Measurements from ENCODE around the gene SMARCAL1. TPM values are rescaled to one million over a fixed set of nuclear protein-coding genes. Genes with fewer than 3 reads are reported as not detected.

Gene SMARCAL1
- total and polyA plus RNA-seq, 2 of the 13 experiments (the other 11 are each of a cell fraction or from before 2014, with no cell fraction given): 12.7 to 21.3 TPM

DNA sequence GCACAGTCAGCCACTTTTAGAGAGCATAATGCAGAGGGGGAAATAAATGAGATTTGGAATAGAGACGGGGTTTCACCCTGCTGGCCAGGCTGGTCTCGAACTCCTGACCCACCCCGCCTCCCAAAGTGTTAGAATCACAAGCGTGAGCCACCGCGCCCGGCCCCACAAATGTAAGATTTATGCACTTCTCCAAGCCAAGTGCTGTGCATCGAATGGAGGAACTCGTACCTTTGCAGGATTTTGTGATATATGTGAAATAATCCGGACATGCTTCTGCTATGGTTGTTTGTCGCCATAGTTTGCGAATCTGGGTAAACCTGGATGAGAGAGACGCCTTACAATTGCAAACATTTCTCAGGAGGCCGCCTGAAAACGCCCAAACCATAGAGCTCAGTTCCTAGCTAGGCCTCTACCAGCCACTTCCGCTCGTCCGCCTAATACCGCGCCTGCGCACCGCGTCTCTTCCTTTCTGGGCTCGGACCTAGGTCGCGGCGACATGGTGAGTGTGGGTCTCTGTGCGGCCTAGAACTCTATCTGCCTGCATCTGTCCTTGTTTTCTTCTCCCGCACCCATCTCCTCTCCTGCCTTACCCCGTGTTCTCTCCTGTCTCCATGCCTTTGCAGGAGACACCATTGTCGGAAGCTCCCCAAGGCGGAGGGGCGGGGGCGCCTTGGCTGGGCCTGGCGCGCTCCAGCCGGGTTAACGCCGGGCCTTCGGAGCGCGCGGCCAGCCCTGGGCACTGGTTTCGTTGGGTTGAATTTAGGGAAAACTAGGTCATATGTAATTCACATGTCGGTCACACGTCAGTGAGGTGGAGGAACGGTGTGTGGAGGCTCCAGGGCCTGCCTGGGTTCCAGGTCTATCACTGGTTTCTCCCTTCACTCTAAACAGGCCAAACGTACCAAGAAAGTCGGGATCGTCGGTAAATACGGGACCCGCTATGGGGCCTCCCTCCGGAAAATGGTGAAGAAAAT, 86.4 kb downstream of the SMARCAL1 start, which contains the start of gene RPL37A (continued):
- TF ChIP-seq, protein P1, sequence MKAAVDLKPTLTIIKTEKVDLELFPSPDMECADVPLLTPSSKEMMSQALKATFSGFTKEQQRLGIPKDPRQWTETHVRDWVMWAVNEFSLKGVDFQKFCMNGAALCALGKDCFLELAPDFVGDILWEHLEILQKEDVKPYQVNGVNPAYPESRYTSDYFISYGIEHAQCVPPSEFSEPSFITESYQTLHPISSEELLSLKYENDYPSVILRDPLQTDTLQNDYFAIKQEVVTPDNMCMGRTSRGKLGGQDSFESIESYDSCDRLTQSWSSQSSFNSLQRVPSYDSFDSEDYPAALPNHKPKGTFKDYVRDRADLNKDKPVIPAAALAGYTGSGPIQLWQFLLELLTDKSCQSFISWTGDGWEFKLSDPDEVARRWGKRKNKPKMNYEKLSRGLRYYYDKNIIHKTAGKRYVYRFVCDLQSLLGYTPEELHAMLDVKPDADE (CRISPR knock-in tag; IDR thresholded peaks at IDR 0.05): peak; percentile 26
- TF ChIP-seq, protein P2, sequence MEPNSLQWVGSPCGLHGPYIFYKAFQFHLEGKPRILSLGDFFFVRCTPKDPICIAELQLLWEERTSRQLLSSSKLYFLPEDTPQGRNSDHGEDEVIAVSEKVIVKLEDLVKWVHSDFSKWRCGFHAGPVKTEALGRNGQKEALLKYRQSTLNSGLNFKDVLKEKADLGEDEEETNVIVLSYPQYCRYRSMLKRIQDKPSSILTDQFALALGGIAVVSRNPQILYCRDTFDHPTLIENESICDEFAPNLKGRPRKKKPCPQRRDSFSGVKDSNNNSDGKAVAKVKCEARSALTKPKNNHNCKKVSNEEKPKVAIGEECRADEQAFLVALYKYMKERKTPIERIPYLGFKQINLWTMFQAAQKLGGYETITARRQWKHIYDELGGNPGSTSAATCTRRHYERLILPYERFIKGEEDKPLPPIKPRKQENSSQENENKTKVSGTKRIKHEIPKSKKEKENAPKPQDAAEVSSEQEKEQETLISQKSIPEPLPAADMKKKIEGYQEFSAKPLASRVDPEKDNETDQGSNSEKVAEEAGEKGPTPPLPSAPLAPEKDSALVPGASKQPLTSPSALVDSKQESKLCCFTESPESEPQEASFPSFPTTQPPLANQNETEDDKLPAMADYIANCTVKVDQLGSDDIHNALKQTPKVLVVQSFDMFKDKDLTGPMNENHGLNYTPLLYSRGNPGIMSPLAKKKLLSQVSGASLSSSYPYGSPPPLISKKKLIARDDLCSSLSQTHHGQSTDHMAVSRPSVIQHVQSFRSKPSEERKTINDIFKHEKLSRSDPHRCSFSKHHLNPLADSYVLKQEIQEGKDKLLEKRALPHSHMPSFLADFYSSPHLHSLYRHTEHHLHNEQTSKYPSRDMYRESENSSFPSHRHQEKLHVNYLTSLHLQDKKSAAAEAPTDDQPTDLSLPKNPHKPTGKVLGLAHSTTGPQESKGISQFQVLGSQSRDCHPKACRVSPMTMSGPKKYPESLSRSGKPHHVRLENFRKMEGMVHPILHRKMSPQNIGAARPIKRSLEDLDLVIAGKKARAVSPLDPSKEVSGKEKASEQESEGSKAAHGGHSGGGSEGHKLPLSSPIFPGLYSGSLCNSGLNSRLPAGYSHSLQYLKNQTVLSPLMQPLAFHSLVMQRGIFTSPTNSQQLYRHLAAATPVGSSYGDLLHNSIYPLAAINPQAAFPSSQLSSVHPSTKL (CRISPR knock-in tag; IDR thresholded peaks at IDR 0.05): peak; percentile 66; the same call in 1 of the 2 replicates
- TF ChIP-seq ZNF879 (CRISPR knock-in tag; IDR thresholded peaks at IDR 0.05) (peak; percentile 75; the same call in 1 of the 2 replicates), ZNF749 (CRISPR knock-in tag; IDR thresholded peaks at IDR 0.05; ENCODE audit: borderline replicate concordance) (peak; percentile 92; the same call in 1 of the 2 replicates), SAFB2 (CRISPR knock-in tag; IDR thresholded peaks at IDR 0.05; ENCODE audit: borderline replicate concordance, low read depth) (peak; percentile 56; the same call in 1 of the 2 replicates), ZNF232 (CRISPR knock-in tag; IDR thresholded peaks at IDR 0.05; ENCODE audit: borderline replicate concordance) (peak; percentile 92; the same call in 1 of the 2 replicates), CHD2 (IDR thresholded peaks at IDR 0.05; ENCODE audit: low read depth, low read length) (no peak), U2AF2 (IDR thresholded peaks at IDR 0.05; ENCODE audit: low read depth, low read length) (peak; percentile 71; the same call in 1 of the 2 replicates), ARNT2 (CRISPR knock-in tag; IDR thresholded peaks at IDR 0.05; ENCODE audit: low read depth) (peak; percentile 94), MXI1 (IDR thresholded peaks at IDR 0.05; ENCODE audit: borderline replicate concordance, low read depth, low read length) (peak; percentile 82; the same call in 2 of the 3 replicates), ZNF121 (CRISPR knock-in tag; IDR thresholded peaks at IDR 0.05) (peak; percentile 33; the same call in 1 of the 2 replicates), TGIF2 (CRISPR knock-in tag; IDR thresholded peaks at IDR 0.05) (peak; percentile 94), ZNF451 (CRISPR knock-in tag; IDR thresholded peaks at IDR 0.05) (peak; percentile 96), GATA4 (IDR thresholded peaks at IDR 0.05; ENCODE audit: borderline replicate concordance, low read depth) (peak; percentile 92), ZNF589 (CRISPR knock-in tag; conservative IDR thresholded peaks at IDR 0.05) (peak; percentile 79; the same call in 1 of the 2 replicates)
- TF ChIP-seq, protein P3, sequence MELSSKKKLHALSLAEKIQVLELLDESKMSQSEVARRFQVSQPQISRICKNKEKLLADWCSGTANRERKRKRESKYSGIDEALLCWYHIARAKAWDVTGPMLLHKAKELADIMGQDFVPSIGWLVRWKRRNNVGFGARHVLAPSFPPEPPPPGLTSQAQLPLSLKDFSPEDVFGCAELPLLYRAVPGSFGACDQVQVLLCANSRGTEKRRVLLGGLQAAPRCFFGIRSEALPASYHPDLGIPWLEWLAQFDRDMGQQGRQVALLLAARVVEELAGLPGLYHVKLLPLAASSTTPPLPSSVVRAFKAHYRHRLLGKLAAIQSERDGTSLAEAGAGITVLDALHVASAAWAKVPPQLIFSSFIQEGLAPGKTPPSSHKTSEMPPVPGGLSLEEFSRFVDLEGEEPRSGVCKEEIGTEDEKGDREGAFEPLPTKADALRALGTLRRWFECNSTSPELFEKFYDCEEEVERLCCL (CRISPR knock-in tag; IDR thresholded peaks at IDR 0.05; ENCODE audit: borderline replicate concordance): peak; percentile 74; the same call in 1 of the 2 replicates
- TF ChIP-seq, protein P4, sequence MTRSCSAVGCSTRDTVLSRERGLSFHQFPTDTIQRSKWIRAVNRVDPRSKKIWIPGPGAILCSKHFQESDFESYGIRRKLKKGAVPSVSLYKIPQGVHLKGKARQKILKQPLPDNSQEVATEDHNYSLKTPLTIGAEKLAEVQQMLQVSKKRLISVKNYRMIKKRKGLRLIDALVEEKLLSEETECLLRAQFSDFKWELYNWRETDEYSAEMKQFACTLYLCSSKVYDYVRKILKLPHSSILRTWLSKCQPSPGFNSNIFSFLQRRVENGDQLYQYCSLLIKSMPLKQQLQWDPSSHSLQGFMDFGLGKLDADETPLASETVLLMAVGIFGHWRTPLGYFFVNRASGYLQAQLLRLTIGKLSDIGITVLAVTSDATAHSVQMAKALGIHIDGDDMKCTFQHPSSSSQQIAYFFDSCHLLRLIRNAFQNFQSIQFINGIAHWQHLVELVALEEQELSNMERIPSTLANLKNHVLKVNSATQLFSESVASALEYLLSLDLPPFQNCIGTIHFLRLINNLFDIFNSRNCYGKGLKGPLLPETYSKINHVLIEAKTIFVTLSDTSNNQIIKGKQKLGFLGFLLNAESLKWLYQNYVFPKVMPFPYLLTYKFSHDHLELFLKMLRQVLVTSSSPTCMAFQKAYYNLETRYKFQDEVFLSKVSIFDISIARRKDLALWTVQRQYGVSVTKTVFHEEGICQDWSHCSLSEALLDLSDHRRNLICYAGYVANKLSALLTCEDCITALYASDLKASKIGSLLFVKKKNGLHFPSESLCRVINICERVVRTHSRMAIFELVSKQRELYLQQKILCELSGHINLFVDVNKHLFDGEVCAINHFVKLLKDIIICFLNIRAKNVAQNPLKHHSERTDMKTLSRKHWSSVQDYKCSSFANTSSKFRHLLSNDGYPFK (CRISPR knock-in tag; IDR thresholded peaks at IDR 0.05; ENCODE audit: borderline replicate concordance): peak; percentile 94
